Mononuclear cell (primary cell): ENCODE measurements around the gene AGRN. TPM values are rescaled to one million over a fixed set of nuclear protein-coding genes. Genes with fewer than 3 reads are reported as not detected.
"Not testable (repeated sequence)": the region's sequence is repeated elsewhere in the genome, so short reads cannot be mapped to it uniquely, and the experiment has no call there.

ENCODE experiments used
- H3K27me3 ChIP-seq: 2 replicates; pipeline ENCODE4 v1.6.0; 2011; ENCODE audit warnings: low read length, control low read depth; ENCODE audit not compliant: insufficient read depth
- H3K4me1 ChIP-seq: 2 replicates; pipeline ENCODE4 v1.5.1; 2011; ENCODE audit warnings: mild to moderate bottlenecking, low read length, control low read depth; ENCODE audit not compliant: insufficient read depth
- H3K4me3 ChIP-seq: 2 replicates; pipeline ENCODE4 v1.5.1; 2011; ENCODE audit warnings: mild to moderate bottlenecking, low read length, moderate library complexity
- H3K9me3 ChIP-seq: 2 replicates; pipeline ENCODE4 v1.5.1; 2011; ENCODE audit warnings: low read depth, mild to moderate bottlenecking, control low read depth, low read length
- total RNA-seq: library from RNA; depleted of rRNA; stranded (reverse); fragments of >200 nt; gene quantifications from one replicate; pipeline ENCODE4 v1.2.3, GENCODE V29; 2012

AGRN gene
- total RNA-seq, 1 donor, result 2.6 TPM

GRCh38 chr1:1019122-1019999 is 559 bp upstream of the AGRN start:
- Histone ChIP-seq H3K4me3 (peak overlapping the region; percentile 32), H3K9me3 (no peaks in the 10 kb centered on the region), H3K27me3 (peaks cover 4% of the 10 kb centered on the region), H3K4me1 (peaks cover 18% of the 10 kb centered on the region)

GRCh38 chr1:1020415-1021009 is 592 bp downstream of the AGRN start:
- peaks cover 12% of the 10 kb centered on the region for H3K4me1 ChIP-seq
- peaks cover 4% of the 10 kb centered on the region for H3K27me3 ChIP-seq
- peak overlapping the region; percentile 27 for H3K4me3 ChIP-seq
- no peaks in the 10 kb centered on the region for H3K9me3 ChIP-seq

DNA sequence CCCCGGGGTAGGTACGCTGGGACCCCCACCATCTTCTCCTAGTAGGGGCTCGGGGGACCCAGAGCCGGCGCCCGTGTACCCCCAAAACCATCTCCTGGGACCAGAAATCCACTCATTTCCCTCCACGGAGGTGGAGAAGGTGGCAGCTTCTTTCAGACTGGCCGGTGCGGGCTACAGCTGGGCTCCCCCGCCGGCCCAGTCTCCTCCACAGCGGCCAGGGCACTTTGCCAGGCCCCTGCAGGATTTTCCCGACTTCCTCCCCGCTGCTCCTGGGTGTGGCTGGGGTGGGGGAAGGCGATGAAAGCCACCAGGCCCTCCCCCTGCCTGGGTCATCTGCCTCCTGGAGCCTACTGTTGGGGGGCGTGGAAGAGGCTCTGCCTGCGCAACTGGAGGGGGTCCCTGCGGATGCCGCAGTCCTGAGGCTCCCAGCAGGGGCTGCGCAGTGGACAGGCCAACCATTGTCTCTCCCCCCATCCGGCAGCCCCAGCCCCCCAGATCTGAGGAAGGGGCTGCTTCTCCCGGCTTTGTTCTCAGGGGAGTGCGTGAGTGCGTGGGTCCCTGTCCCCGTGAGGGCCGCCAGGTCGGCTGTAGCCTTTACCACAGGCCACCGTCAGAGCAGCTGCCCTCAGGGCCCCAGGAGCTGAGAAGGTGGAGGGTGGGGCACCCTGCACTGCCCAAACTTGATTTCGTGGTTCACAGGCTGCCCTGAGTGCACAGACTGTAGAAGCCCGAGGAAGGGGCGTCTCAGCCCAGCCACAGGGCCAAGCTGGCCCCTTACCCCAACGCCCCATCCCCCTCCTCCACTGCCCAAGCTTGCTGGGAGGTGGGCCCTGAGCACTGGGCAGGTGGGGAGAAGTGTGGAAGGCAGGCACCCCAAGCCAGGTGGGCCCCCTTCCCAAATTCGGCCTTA is 1.3 kb downstream of the AGRN start:
- H3K4me1 ChIP-seq, result peaks cover 12% of the 10 kb centered on the region
- no peak overlapping the region for H3K4me3 ChIP-seq
- H3K27me3 ChIP-seq, result peaks cover 4% of the 10 kb centered on the region
- H3K9me3 ChIP-seq, result no peaks in the 10 kb centered on the region

GRCh38 chr1:1021920-1022259 is 2.0 kb downstream of the AGRN start:
- Histone ChIP-seq H3K27me3 (peaks cover 4% of the 10 kb centered on the region), H3K4me3 (no peak overlapping the region)

GRCh38 chr1:1022302-1023009 is 2.5 kb downstream of the AGRN start:
- peaks cover 12% of the 10 kb centered on the region for H3K4me1 ChIP-seq
- H3K27me3 ChIP-seq, result peaks cover 4% of the 10 kb centered on the region
- H3K9me3 ChIP-seq, result no peaks in the 10 kb centered on the region
- no peak overlapping the region for H3K4me3 ChIP-seq

More at GRCh38 chr1:1021920-1022259, 2.0 kb downstream of the AGRN start:
- no peaks in the 10 kb centered on the region for H3K9me3 ChIP-seq
- H3K4me1 ChIP-seq, result peaks cover 12% of the 10 kb centered on the region

GRCh38 chr1:1023700-1024099 is 3.8 kb downstream of the AGRN start:
- peaks cover 4% of the 10 kb centered on the region for H3K27me3 ChIP-seq

GRCh38 chr1:1024149-1024770 is 4.3 kb downstream of the AGRN start:
- no peaks in the 10 kb centered on the region for H3K9me3 ChIP-seq
- no peak overlapping the region for H3K4me3 ChIP-seq
- peaks cover 4% of the 10 kb centered on the region for H3K27me3 ChIP-seq
- H3K4me1 ChIP-seq, result peaks cover 7% of the 10 kb centered on the region

More at GRCh38 chr1:1023700-1024099, 3.8 kb downstream of the AGRN start:
- Histone ChIP-seq H3K4me1 (peaks cover 12% of the 10 kb centered on the region), H3K4me3 (no peak overlapping the region), H3K9me3 (no peaks in the 10 kb centered on the region)

GRCh38 chr1:1024771-1025699 is 5.1 kb downstream of the AGRN start:
- H3K27me3 ChIP-seq, result peaks cover 4% of the 10 kb centered on the region
- no peaks in the 10 kb centered on the region for H3K9me3 ChIP-seq
- H3K4me1 ChIP-seq, result peaks cover 7% of the 10 kb centered on the region
- H3K4me3 ChIP-seq, result no peak overlapping the region

GRCh38 chr1:1025730-1026129 is 5.8 kb downstream of the AGRN start:
- no peaks in the 10 kb centered on the region for H3K9me3 ChIP-seq
- H3K4me1 ChIP-seq, result peaks cover 7% of the 10 kb centered on the region
- no peak overlapping the region for H3K4me3 ChIP-seq
- peaks cover 4% of the 10 kb centered on the region for H3K27me3 ChIP-seq

DNA sequence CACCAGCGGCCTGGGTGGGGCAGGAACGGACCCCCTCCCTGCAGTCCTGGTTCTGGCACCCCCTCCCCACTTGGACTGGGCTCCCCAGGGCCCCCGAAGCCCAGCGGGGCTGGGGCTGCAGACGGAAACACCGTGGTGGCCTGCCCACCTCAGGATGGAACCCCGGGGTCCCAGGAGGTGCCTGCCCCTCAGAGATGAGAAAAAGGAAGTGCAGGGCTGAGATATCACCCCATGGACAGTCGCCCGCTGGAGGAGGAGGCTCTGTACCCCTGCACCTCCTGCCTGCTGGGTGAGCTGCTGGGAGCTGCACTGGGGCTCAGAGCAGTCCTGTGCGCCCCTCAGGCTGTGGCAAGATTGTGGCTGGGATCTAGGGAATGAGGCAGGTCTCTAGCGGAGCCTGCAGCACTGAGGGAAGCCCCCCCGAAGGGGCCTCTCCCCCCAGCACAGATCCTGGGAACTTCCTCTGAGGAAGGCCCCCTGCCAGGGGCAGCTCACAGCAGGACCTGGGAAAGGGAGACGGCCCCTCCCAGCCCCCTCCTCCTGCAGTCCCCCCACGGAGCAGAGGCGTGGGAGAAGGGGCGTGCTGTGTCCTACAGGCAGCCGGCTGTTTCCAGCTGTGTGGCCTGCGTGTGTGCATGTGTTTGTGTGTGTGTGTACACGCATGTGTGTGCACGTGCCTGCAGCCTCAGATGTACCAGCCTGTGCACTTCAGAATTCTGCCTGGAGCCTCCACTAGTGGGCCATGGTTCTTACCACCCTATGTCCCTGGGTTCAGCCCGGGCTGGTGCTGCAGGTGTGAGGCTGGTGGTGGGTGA is 6.9 kb downstream of the AGRN start:
- no peaks in the 10 kb centered on the region for H3K9me3 ChIP-seq
- no peak overlapping the region for H3K4me3 ChIP-seq
- no peaks in the 10 kb centered on the region for H3K4me1 ChIP-seq
- H3K27me3 ChIP-seq, result no peaks in the 10 kb centered on the region

- H3K4me3 ChIP-seq, result no peak overlapping the region
- H3K27me3 ChIP-seq, result peaks cover 10% of the 10 kb centered on the region
- H3K4me1 ChIP-seq, result peaks cover 6% of the 10 kb centered on the region
- no peaks in the 10 kb centered on the region for H3K9me3 ChIP-seq
Observed at GRCh38 chr1:1027791-1028190, 7.9 kb downstream of the AGRN start.

GRCh38 chr1:1030867-1031658 is 11.1 kb downstream of the AGRN start:
- Histone ChIP-seq H3K4me1 (peaks cover 16% of the 10 kb centered on the region), H3K27me3 (peaks cover 19% of the 10 kb centered on the region)
- not testable (repeated sequence) for H3K9me3 ChIP-seq, H3K4me3 ChIP-seq
